ENCODE results near the gene APOBEC3H. TPM values are rescaled to one million over a fixed set of nuclear protein-coding genes. Genes with fewer than 3 reads are reported as not detected.

Gene APOBEC3H
- total and polyA plus RNA-seq, 8 donors = 0.63 to 7.8 TPM; not detected in 6

- peaks cover 6 to 16% (median 12%) of the 10 kb centered on the region in 4 donors for H3K4me1 ChIP-seq
- intact Hi-C loops (cut with DNase I; ENCODE audit: low total_unique reads) = no loop called here
- TF ChIP-seq POLR2AphosphoS5 (IDR thresholded peaks at IDR 0.05) = no peak
- no peak for TF ChIP-seq POLR2A (IDR thresholded peaks at IDR 0.05)
- TF ChIP-seq CTCF (IDR thresholded peaks at IDR 0.05) = no peak
- no peak for TF ChIP-seq EP300 (IDR thresholded peaks at IDR 0.05)
- H3K36me3 ChIP-seq = peaks cover 0 to 26% (median 21%) of the 10 kb centered on the region in 4 donors
- no peak for DNase-seq
- H3K4me3 ChIP-seq = no peak overlapping the region
- H3K27me3 ChIP-seq = no peaks in the 10 kb centered on the region
- no peaks in the 10 kb centered on the region for H3K9me3 ChIP-seq
- WGBS, 5 donors = 84 to 90% (median 90%) methylated on average over 12 of the region's 12 CpGs
- no peak overlapping the region for H3K27ac ChIP-seq
Observed at GRCh38 chr22:39081016-39081415, 16.0 kb upstream of the APOBEC3H start.

DNA sequence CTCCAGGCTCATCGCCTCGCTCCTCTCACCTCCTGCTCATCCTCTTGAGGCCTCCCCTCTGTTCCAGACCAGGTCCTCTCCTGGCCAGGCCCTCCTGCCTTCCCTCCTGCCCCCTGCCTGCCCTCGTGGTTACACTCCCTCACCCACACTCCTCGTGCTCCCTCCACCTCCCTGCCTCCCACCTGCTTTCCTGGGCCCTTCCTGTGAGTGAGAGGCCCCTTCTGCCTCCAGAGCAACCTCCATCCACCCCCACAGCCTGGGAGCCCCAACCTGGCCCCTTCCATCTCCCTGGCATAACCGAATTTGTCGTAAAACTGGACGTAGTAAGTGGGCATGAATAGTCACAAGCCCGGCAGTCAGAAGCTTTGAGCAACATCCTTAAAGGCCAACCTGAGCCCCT, 15.4 kb upstream of the APOBEC3H start:
- WGBS, 5 donors = 74 to 81% (median 75%) methylated on average over 8 of the region's 8 CpGs
- H3K9me3 ChIP-seq = no peaks in the 10 kb centered on the region
- peaks cover 6 to 16% (median 11%) of the 10 kb centered on the region in 4 donors for H3K4me1 ChIP-seq
- no peak for DNase-seq
- TF ChIP-seq EP300 (IDR thresholded peaks at IDR 0.05) (no peak), POLR2A (IDR thresholded peaks at IDR 0.05) (no peak), POLR2AphosphoS5 (IDR thresholded peaks at IDR 0.05) (no peak), CTCF (IDR thresholded peaks at IDR 0.05) (no peak)
- intact Hi-C loops (cut with DNase I; ENCODE audit: low total_unique reads) = no loop called here
- no peak overlapping the region for H3K4me3 ChIP-seq
- peaks cover 0 to 30% (median 21%) of the 10 kb centered on the region in 4 donors for H3K36me3 ChIP-seq
- no peak overlapping the region for H3K27ac ChIP-seq
- H3K27me3 ChIP-seq = no peaks in the 10 kb centered on the region

DNA sequence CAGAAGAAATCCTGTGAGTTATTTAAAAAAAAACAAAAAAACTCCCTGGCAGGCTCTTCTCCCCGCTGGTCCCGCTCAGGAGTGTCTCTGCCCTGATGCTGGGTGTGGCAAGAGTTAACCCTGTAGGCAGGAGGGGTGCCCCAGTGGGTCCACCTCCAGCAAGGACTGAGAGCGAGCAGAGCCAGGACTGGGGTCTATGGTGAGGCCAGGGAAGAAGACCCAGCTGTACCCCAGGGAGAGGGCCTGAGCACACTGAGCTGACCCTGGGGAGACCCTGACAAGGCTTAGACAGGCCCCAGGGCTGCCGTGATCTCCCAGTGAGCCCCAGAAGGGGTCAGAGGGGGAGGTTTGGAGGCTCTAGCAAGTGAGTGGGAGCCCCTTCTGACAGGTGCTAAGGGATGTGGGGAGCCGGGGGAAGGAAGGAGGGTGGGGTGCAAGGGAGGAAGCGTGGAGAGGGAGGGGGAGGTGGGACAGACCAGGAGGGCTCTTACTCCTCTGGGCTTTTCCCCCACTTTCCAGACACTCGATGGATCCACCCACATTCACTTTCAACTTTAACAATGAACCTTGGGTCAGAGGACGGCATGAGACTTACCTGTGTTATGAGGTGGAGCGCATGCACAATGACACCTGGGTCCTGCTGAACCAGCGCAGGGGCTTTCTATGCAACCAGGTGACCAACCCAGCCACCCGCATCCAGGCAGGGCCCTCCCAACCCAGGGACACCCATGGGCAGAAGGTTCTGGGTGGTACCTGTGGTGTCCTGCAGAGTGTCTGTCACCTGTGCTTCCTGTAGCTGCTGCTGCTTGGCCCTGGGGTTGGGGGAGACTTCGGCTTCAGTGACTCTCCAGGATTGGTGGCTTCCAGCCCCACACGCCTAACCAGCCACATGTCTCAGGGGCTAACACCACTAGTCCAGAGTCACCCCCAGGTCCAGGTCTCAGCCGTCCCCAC, 13.6 kb upstream of the APOBEC3H start:
- Histone ChIP-seq H3K4me3 (no peak overlapping the region), H3K27ac (no peak overlapping the region), H3K9me3 (no peaks in the 10 kb centered on the region), H3K27me3 (no peaks in the 10 kb centered on the region), H3K4me1 (peaks cover 0 to 9% (median 7%) of the 10 kb centered on the region in 4 donors), H3K36me3 (peaks cover 0 to 30% (median 21%) of the 10 kb centered on the region in 4 donors)
- no peak for TF ChIP-seq CTCF (IDR thresholded peaks at IDR 0.05)
- no peak for TF ChIP-seq POLR2AphosphoS5 (IDR thresholded peaks at IDR 0.05)
- TF ChIP-seq EP300 (IDR thresholded peaks at IDR 0.05) = no peak
- TF ChIP-seq POLR2A (IDR thresholded peaks at IDR 0.05) = no peak
- 77 to 84% (median 82%) methylated on average over 12 to 14 of the region's 14 CpGs for WGBS, 5 donors
- DNase-seq = no peak
- intact Hi-C loops (cut with DNase I; ENCODE audit: low total_unique reads) = no loop called here

DNA sequence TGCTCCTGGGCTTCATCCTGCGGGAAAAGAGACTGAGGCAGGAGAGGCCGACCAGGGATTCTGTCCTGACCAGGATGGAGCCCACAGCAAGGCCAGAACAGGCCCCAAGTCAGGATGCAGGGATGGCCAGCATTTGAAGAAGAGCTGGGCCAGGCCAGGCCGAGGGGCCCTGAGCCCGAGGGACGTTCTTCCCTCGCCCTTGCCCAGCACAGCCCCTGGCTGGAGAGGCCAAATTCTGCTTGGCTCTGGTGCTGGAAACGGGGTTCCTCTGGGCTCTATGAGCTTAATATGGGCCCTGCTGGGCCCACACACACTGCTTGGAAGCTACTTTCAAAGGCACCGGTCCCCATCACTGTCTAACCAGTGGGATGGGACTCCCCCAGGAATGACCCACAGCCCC, 12.4 kb upstream of the APOBEC3H start:
- H3K4me1 ChIP-seq = peaks cover 0 to 9% (median 6%) of the 10 kb centered on the region in 4 donors
- H3K9me3 ChIP-seq = no peaks in the 10 kb centered on the region
- H3K4me3 ChIP-seq = no peak overlapping the region
- H3K27ac ChIP-seq = no peak overlapping the region
- intact Hi-C loops (cut with DNase I; ENCODE audit: low total_unique reads) = no loop called here
- no peak for DNase-seq
- H3K36me3 ChIP-seq = peaks cover 0 to 30% (median 21%) of the 10 kb centered on the region in 4 donors
- 88 to 97% (median 92%) methylated on average over 8 of the region's 8 CpGs for WGBS, 5 donors
- TF ChIP-seq POLR2AphosphoS5 (IDR thresholded peaks at IDR 0.05) (no peak), CTCF (IDR thresholded peaks at IDR 0.05) (no peak), EP300 (IDR thresholded peaks at IDR 0.05) (no peak), POLR2A (IDR thresholded peaks at IDR 0.05) (no peak)
- H3K27me3 ChIP-seq = no peaks in the 10 kb centered on the region
